Activated CD4-positive, alpha-beta T cell treated with anti-CD3 and anti-CD28 coated beads for 36 hours (primary cell): Measurements from ENCODE around the gene CXCL1. TPM values are rescaled to one million over a fixed set of nuclear protein-coding genes. Genes with fewer than 3 reads are reported as not detected.

Source experiments
- ATAC-seq: fragments of 200-7000 bp; cut with Tn5 transposase; one replicate; pipeline ENCODE4 v1.10.0; 2021; ENCODE audit warnings: mild to moderate bottlenecking, moderate library complexity
- CTCF ChIA-PET: fragments of 350-600 bp; sonication (Branson Sonifier 250); formaldehyde crosslinking; loops from one replicate; lab custom pipeline; 2021; ENCODE audit warnings: antibody characterized with exemption; lab: Charles Lee
- POLR2A ChIA-PET: fragments of 350-600 bp; sonication (Branson Sonifier 250); formaldehyde crosslinking; loops from one replicate; lab custom pipeline; 2021; ENCODE audit warnings: antibody characterized with exemption, inconsistent platforms; lab: Charles Lee
- DNase-seq: peaks from one replicate; pipeline ENCODE4 v3.0.0-alpha.2; 2020
- H3K27ac Mint-ChIP-seq: one replicate; pipeline ENCODE4 v1.8.0; 2021; ENCODE audit warnings: mixed read lengths
- H3K27me3 Mint-ChIP-seq: one replicate; pipeline ENCODE4 v1.8.0; 2021; ENCODE audit warnings: mixed read lengths
- H3K36me3 Mint-ChIP-seq: one replicate; pipeline ENCODE4 v1.8.0; 2021; ENCODE audit warnings: low read depth, mixed read lengths
- H3K4me1 Mint-ChIP-seq: one replicate; pipeline ENCODE4 v1.8.0; 2021; ENCODE audit warnings: mixed read lengths
- H3K4me3 Mint-ChIP-seq: one replicate; pipeline ENCODE4 v1.8.0; 2021; ENCODE audit warnings: mild to moderate bottlenecking, moderate library complexity, mixed read lengths
- H3K9me3 Mint-ChIP-seq: one replicate; pipeline ENCODE4 v1.8.0; 2021; ENCODE audit warnings: low read depth, mixed read lengths
- intact Hi-C, 2 experiments: fragments of 100-400 bp; cut with DNase I in 1 of 2; cut with micrococcal nuclease in 1 of 2; formaldehyde crosslinking; loops; one replicate each; pipeline versions ENCODE4 v1.14.2 to v1.15.1; 2022 to 2024; cut with DNase I, micrococcal nuclease
- total RNA-seq, 2 experiments: library from RNA; stranded (reverse); gene quantifications; one replicate each; pipeline ENCODE4 v1.2.3, GENCODE V29; 2021

Gene CXCL1
- total RNA-seq, 2 experiments from 2014 or later: not detected

GRCh38 chr4:73867783-73868182, 1.4 kb upstream of the CXCL1 start:
- no peak overlapping the region for H3K4me3 Mint-ChIP-seq
- intact Hi-C loops: loop anchor here in 1 of 2 experiments (10.0 kb wide), 1 partner anchor 203 kb away; no protein-coding TSS in a partner anchor
- DNase-seq (no peak), ATAC-seq (no peak)
- CTCF ChIA-PET: no interaction called here
- H3K27ac Mint-ChIP-seq: no peak overlapping the region
- no peaks in the 10 kb centered on the region for H3K4me1 Mint-ChIP-seq
- peaks cover 28% of the 10 kb centered on the region for H3K27me3 Mint-ChIP-seq
- no peaks in the 10 kb centered on the region for H3K9me3 Mint-ChIP-seq
- POLR2A ChIA-PET: no interaction called here
- H3K36me3 Mint-ChIP-seq: no peaks in the 10 kb centered on the region

GRCh38 chr4:73868206-73869129, 725 bp upstream of the CXCL1 start:
- no peak overlapping the region for H3K4me3 Mint-ChIP-seq
- H3K27me3 Mint-ChIP-seq: peaks cover 29% of the 10 kb centered on the region
- ATAC-seq (no peak), DNase-seq (no peak)
- H3K36me3 Mint-ChIP-seq: no peaks in the 10 kb centered on the region
- no peaks in the 10 kb centered on the region for H3K9me3 Mint-ChIP-seq
- no peaks in the 10 kb centered on the region for H3K4me1 Mint-ChIP-seq
- CTCF ChIA-PET: no interaction called here
- POLR2A ChIA-PET: no interaction called here
- intact Hi-C loops: loop anchor here in 1 of 2 experiments (10.0 kb wide), 1 partner anchor 204 kb away; no protein-coding TSS in a partner anchor
- H3K27ac Mint-ChIP-seq: no peak overlapping the region

GRCh38 chr4:73870260-73870659, 1.1 kb downstream of the CXCL1 start:
- no peaks in the 10 kb centered on the region for H3K4me1 Mint-ChIP-seq
- ChIA-PET CTCF (no interaction called here), POLR2A (no interaction called here)

GRCh38 chr4:73870768-73871167, 1.6 kb downstream of the CXCL1 start:
- POLR2A ChIA-PET: no interaction called here
- H3K9me3 Mint-ChIP-seq: no peaks in the 10 kb centered on the region
- no peak overlapping the region for H3K4me3 Mint-ChIP-seq
- H3K4me1 Mint-ChIP-seq: no peaks in the 10 kb centered on the region
- ATAC-seq: no peak
- peaks cover 24% of the 10 kb centered on the region for H3K27me3 Mint-ChIP-seq
- intact Hi-C loops: no loop called here
- DNase-seq: no peak
- no peaks in the 10 kb centered on the region for H3K36me3 Mint-ChIP-seq
- no peak overlapping the region for H3K27ac Mint-ChIP-seq
- CTCF ChIA-PET: no interaction called here

More at GRCh38 chr4:73870260-73870659, 1.1 kb downstream of the CXCL1 start:
- Mint-ChIP-seq H3K27me3 (peaks cover 27% of the 10 kb centered on the region), H3K4me3 (no peak overlapping the region), H3K9me3 (no peaks in the 10 kb centered on the region), H3K36me3 (no peaks in the 10 kb centered on the region), H3K27ac (no peak overlapping the region)
- intact Hi-C loops: no loop called here
- no peak for DNase-seq
- ATAC-seq: no peak

- Mint-ChIP-seq H3K36me3 (no peaks in the 10 kb centered on the region), H3K4me1 (no peaks in the 10 kb centered on the region), H3K27me3 (peaks cover 23% of the 10 kb centered on the region), H3K4me3 (no peak overlapping the region), H3K9me3 (no peaks in the 10 kb centered on the region), H3K27ac (no peak overlapping the region)
- CTCF ChIA-PET: no interaction called here
- intact Hi-C loops: no loop called here
- POLR2A ChIA-PET: no interaction called here
- no peak for ATAC-seq
- no peak for DNase-seq
Measured at GRCh38 chr4:73871511-73872310, 2.5 kb downstream of the CXCL1 start.

GRCh38 chr4:73872316-73873108, 3.3 kb downstream of the CXCL1 start:
- Mint-ChIP-seq H3K4me3 (no peak overlapping the region), H3K27me3 (peaks cover 22% of the 10 kb centered on the region), H3K27ac (no peak overlapping the region), H3K4me1 (no peaks in the 10 kb centered on the region), H3K36me3 (no peaks in the 10 kb centered on the region), H3K9me3 (no peaks in the 10 kb centered on the region)
- ChIA-PET CTCF (interaction anchor here (0.6 kb wide), 1 partner anchor 601 kb away, joined by 3 read pairs; no protein-coding TSS in a partner anchor), POLR2A (no interaction called here)
- ATAC-seq (no peak), DNase-seq (no peak)
- intact Hi-C loops: no loop called here

- Mint-ChIP-seq H3K27ac (no peak overlapping the region), H3K27me3 (peaks cover 10% of the 10 kb centered on the region), H3K4me3 (no peak overlapping the region), H3K36me3 (no peaks in the 10 kb centered on the region), H3K4me1 (no peaks in the 10 kb centered on the region), H3K9me3 (no peaks in the 10 kb centered on the region)
- intact Hi-C loops: no loop called here
- ATAC-seq (no peak), DNase-seq (no peak)
- POLR2A ChIA-PET: no interaction called here
- CTCF ChIA-PET: no interaction called here
Measured at GRCh38 chr4:73874386-73874785, 5.2 kb downstream of the CXCL1 start.

GRCh38 chr4:73875401-73875800, 6.2 kb downstream of the CXCL1 start:
- no peak overlapping the region for H3K4me3 Mint-ChIP-seq
- DNase-seq (no peak), ATAC-seq (no peak)
- H3K4me1 Mint-ChIP-seq: no peaks in the 10 kb centered on the region
- H3K36me3 Mint-ChIP-seq: no peaks in the 10 kb centered on the region
- ChIA-PET CTCF (no interaction called here), POLR2A (no interaction called here)
- no peak overlapping the region for H3K27ac Mint-ChIP-seq
- H3K9me3 Mint-ChIP-seq: no peaks in the 10 kb centered on the region
- intact Hi-C loops: no loop called here
- H3K27me3 Mint-ChIP-seq: peaks cover 5% of the 10 kb centered on the region

GRCh38 chr4:73883306-73883705, 14.1 kb downstream of the CXCL1 start:
- Mint-ChIP-seq H3K4me1 (no peaks in the 10 kb centered on the region), H3K9me3 (no peaks in the 10 kb centered on the region), H3K27ac (no peak overlapping the region), H3K27me3 (no peaks in the 10 kb centered on the region), H3K36me3 (no peaks in the 10 kb centered on the region), H3K4me3 (no peak overlapping the region)
- POLR2A ChIA-PET: no interaction called here
- intact Hi-C loops: no loop called here
- DNase-seq (no peak), ATAC-seq (no peak)
- CTCF ChIA-PET: interaction anchor here (1.4 kb wide), 1 partner anchor 21 kb away, joined by 3 read pairs; no protein-coding TSS in a partner anchor

- CTCF ChIA-PET: no interaction called here
- no peak for DNase-seq
- H3K4me1 Mint-ChIP-seq: no peaks in the 10 kb centered on the region
Measured at GRCh38 chr4:73885574-73886267, 16.5 kb downstream of the CXCL1 start.

GRCh38 chr4:73891326-73891725, 22.1 kb downstream of the CXCL1 start:
- intact Hi-C loops: no loop called here
- POLR2A ChIA-PET: no interaction called here
- no peak for DNase-seq
- Mint-ChIP-seq H3K4me3 (no peak overlapping the region), H3K27me3 (no peaks in the 10 kb centered on the region), H3K27ac (no peak overlapping the region), H3K9me3 (no peaks in the 10 kb centered on the region), H3K36me3 (no peaks in the 10 kb centered on the region), H3K4me1 (no peaks in the 10 kb centered on the region)
- CTCF ChIA-PET: no interaction called here
- ATAC-seq: no peak

More at GRCh38 chr4:73885574-73886267, 16.5 kb downstream of the CXCL1 start:
- POLR2A ChIA-PET: no interaction called here
- Mint-ChIP-seq H3K27ac (no peak overlapping the region), H3K36me3 (no peaks in the 10 kb centered on the region), H3K27me3 (no peaks in the 10 kb centered on the region), H3K9me3 (no peaks in the 10 kb centered on the region), H3K4me3 (no peak overlapping the region)
- no peak for ATAC-seq
- intact Hi-C loops: no loop called here
